Suppressor macrophage treated with lipopolysaccharide for 1 hour (primary cell): Measurements from ENCODE around the gene ABI3BP.
"Not testable (repeated sequence)": the region's sequence is repeated elsewhere in the genome, so short reads cannot be mapped to it uniquely, and the experiment has no call there.

Experiments
- DNase-seq, 3 donors: peaks; one replicate each; pipeline ENCODE4 v3.0.0-alpha.2; 2020 to 2022

Gene ABI3BP

DNA sequence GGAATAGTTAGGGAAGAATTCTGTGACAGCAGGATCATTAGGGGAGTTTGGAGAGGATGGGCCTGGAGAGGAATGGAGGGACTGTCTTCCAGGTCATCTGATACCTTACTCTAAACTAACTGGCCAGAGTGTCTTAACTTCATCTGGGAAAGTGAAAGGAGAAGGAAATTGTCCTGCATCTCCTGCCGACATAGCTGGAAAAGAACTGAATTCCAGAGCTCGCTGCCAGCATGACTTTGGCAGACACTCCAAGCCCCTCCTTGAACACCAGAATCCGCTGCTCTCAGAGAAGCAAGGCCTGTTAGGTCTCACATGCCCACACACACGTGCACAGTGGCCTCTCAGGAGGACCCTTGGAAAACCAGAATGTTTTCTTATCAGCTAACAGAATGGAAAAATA is 10.5 kb downstream of the ABI3BP start:
- no peak for DNase-seq

- DNase-seq: no peak
These were observed 11.9 kb downstream of the ABI3BP start for GRCh38 chr3:100981164-100981911.

DNA sequence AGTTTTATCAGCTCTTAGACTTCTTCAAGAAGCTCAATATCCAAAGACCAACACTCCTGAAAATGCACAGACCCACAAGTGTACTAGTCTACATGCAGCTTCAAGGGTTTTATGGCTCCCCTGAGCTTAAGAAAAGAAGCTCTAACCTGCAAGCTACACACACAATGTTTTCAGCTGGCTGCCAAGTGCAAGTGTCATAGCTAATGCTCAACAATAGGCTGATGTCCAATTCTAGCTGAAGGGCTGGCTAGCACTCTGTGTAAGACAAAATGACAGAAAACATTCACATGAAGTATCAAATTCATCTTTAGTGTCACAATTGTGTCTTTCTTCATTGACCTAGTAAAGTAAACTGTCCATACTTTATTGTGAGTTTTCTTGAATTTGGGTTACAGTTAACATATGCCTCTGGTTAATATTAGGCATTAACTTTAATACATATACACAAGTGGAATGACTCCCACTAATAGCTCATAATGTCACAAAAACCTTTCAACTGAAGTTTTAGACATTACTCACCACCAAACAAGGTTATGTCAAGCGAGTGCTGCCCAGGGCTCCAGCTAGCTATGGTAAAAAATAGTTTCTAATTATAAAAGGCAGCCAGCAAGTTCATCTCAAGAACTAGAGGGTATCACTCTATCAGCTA is 15.1 kb downstream of the ABI3BP start:
- DNase-seq: no peak

DNA sequence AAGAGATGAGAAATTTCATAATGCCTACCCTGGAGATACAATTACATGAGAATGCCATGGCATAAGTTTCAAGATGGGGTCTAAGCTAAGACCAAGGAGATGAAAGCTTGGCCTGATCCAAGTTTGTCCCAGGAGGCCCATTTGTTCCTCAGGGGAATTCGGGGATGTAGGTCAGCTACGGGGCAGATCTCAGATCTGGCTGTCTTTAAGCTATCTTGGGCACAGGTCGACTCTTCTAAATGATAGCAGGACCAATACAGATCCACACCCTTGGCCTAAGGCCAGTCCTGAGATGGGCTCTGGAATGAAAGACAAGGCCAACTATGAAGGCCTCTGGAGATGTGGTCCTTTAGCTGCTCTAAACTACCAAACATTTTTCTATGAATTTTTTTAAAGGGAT is 16.6 kb downstream of the ABI3BP start:
- no peak for DNase-seq

- DNase-seq: no peak
These were observed 17.5 kb downstream of the ABI3BP start for GRCh38 chr3:100975714-100976113.

GRCh38 chr3:100973594-100973993 is 19.6 kb downstream of the ABI3BP start:
- DNase-seq: no peak

DNA sequence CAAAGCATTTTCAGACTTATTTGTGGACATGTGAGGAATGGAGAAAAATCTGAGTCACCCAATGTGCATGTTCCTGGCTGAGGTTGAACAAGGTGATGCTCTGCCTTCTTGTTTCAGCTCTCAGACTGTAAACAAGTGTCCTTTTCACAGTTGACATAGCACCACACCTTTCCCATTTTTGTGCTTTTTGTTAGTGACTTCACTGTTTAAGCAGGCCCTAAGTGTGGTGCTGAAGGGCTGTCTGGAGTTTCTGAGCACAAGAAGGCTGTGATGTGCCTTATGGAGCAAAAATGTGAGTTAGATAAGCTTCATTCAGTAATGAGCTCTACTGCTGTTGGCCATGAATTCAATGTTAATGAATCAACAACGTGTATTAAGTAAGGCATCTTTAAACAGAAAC is 20.4 kb downstream of the ABI3BP start:
- no peak for DNase-seq

GRCh38 chr3:100972301-100972844 is 20.8 kb downstream of the ABI3BP start:
- DNase-seq: no peak

DNA sequence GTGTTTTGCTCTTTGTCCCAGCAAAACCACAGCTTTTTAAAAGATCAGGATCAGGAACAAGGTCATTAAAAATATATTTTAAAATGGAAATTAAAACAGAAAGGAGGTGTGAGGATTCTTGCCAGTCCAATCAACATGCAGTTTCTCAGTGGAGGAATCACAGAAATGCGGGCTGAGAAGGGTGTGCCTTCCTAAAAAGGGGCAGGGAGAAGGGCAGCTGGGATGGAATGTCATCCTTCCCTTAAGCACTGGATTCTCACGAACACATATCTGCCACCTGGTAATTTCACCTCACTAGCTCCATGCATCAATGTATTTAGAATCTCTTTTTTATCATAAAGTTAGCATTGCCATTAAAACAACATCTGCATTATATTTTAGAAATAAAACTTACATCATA is 21.4 kb downstream of the ABI3BP start:
- DNase-seq: no peak

- DNase-seq: no peak
These were observed 22.7 kb downstream of the ABI3BP start for GRCh38 chr3:100970477-100970990.

- DNase-seq: no peak
These were observed 24.0 kb downstream of the ABI3BP start for GRCh38 chr3:100968932-100969906.

- no peak for DNase-seq
These were observed 26.4 kb downstream of the ABI3BP start for GRCh38 chr3:100966807-100967206.

GRCh38 chr3:100966049-100966491 is 27.2 kb downstream of the ABI3BP start:
- no peak for DNase-seq

DNA sequence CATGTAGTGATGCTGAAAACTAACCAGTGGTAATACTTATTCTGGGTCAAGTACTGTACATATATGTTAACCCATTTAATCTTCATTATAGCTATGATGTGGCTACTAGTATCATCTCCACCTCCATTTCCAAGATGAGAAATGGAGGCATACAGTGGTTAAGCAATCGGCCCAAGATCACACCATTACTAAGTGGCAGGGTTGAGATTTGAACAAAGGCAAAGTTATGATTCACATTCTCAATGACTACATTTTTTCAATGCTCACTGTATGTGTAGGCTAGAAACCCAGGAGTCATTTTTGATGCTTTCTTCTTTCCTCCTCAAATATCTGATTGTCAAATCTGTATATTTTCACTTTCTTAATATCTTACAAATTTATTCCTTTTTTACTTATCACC is 30.2 kb downstream of the ABI3BP start:
- no peak for DNase-seq

- no peak for DNase-seq
These were observed 35.8 kb downstream of the ABI3BP start for GRCh38 chr3:100957261-100957986.

DNA sequence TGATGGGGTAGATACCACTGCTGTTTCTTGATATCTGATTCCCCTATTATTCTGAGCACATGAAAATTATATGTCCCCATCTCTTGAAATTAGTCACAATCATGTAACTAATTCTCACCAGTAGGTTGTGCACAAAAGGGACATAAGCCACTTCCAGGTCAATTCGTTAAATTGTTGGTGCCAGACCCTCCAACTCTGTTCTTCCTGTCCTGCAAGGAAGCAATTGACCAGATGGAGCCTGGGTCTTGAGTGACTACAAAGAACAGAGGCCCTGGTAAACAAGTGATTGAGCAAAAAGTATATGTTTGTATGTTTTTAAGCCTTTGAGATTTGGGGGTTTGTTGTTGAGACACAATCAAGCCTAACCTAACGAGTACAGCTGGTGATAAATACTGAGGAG is 36.9 kb downstream of the ABI3BP start:
- no peak for DNase-seq

GRCh38 chr3:100954990-100955389 is 38.2 kb downstream of the ABI3BP start:
- DNase-seq: no peak

DNA sequence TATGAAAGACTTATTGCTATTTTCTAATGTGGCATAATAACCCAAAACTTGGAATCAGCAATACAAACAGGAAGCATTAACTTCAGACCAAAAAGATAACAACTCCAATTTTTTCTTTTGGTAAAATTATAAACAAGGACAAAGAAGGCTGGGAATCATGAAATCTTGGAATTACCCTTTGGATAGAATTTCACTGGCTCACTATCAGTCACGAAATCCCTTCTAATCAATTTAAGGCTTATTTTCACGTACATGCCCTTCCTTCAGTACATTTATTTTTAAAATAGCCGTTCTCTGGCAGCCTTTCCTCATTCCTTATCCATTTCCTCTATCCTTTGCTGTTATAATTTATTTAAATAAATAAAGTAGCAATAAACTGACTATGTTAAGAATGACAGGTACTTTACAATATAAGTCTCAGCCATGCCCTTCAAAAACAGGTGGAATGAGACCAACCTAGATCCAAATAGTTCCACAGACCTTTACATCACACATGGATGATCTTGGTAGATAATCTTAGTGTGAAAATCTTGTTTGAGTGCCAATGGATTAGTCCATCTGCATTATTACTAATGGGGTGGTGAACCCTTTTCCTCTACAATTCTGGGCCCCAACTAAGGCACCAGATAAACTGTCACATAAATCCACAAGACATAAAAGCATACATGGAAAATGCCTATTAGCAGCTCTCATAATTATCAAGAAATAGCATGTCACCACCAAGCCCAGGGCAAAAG is 38.9 kb downstream of the ABI3BP start:
- DNase-seq: no peak

DNA sequence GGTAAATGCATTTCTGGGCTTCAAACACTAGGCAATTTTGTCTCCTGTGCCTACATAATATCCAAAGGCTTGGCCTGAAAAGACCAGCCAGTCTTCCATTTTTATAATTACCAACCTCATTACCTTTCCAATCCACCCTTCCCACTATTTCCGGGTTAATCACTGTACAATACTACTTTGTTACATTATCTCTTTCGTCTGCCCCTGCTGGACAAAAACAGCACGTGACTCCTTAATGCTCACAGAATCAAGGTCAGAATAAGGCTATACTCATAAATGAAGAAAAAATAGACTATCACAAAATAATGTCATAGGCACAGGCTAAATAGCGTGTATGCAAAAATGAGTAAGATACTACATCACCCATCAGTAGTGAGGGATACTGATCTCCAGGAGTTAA is 40.1 kb downstream of the ABI3BP start:
- DNase-seq: no peak

GRCh38 chr3:100947119-100947518 is 46.1 kb downstream of the ABI3BP start:
- no peak for DNase-seq

DNA sequence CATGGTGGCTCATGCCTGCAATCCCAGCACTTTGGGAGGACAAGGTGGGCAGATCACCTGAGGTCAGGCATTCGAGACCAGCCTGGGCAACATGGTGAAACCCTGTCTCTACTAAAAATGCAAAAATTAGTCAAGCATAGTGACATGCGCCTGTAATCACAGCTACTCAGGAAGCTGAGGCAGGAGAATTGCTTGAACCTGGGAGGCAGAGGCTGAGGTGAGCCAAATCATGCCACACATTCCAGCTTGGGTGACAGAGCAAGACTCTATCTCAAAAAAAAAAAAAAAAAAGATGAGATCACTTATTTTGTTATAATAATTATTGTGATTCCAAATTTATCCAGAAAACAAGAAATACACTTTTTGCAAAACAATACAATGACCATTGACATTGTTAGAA is 47.1 kb downstream of the ABI3BP start:
- not testable (repeated sequence) for DNase-seq
